Thyroid gland (tissue), 4 donors: ENCODE data around the gene ZNF385C. TPM values are rescaled to one million over a fixed set of nuclear protein-coding genes. Genes with fewer than 3 reads are reported as not detected.

Experiments
- DNase-seq, 2 donors: peaks; one replicate each; pipeline ENCODE4 v3.0.0-alpha.2; 2019
- H3K27ac ChIP-seq, 3 donors: fragments of 200-600 bp; sonication (generic); 1 replicate in 2 of 3; 2 replicates in 1 of 3; pipeline ENCODE4 v1.5.1; 2016 to 2019; ENCODE audit warnings: mild to moderate bottlenecking in 1 of 3, moderate library complexity in 1 of 3
- H3K27me3 ChIP-seq: fragments of 200-600 bp; sonication (generic); one replicate; pipeline ENCODE4 v1.5.1; 2019
- H3K36me3 ChIP-seq, 2 donors: fragments of 200-600 bp; sonication (generic); one replicate each; pipeline ENCODE4 v1.5.1; 2016 to 2019
- H3K4me1 ChIP-seq, 2 donors: fragments of 200-600 bp; sonication (generic); one replicate each; pipeline ENCODE4 v1.5.1; 2017 to 2019
- H3K4me3 ChIP-seq, 3 donors: fragments of 200-600 bp; sonication (generic); replicated peaks in 1 of 3; 1 replicate in 2 of 3; 2 replicates in 1 of 3; pipeline ENCODE4 v1.5.1; 2016; ENCODE audit warnings: mild to moderate bottlenecking in 1 of 3
- H3K9me3 ChIP-seq: fragments of 200-600 bp; sonication (generic); one replicate; pipeline ENCODE4 v1.5.1; 2017
- POLR2A ChIP-seq, 2 donors: fragments of 450-650 bp; IDR thresholded peaks; one replicate each; pipeline ENCODE4 v1.6.1; 2017; ENCODE audit warnings: antibody characterized with exemption in 2 of 2, mild to moderate bottlenecking in 2 of 2, moderate library complexity in 1 of 2
- WGBS, 2 donors: methylation state at CpG; one replicate each; pipeline ENCODE4 v1.1.5; 2017; 5-methylcytosine and 5-hydroxymethylcytosine counted together
- intact Hi-C: fragments of 100-400 bp; cut with DNase I; formaldehyde crosslinking; loops from one replicate; pipeline ENCODE4 v1.15.1; 2023
- total RNA-seq, 4 donors: library from RNA; depleted of rRNA; stranded (reverse); fragments of >200 nt; gene quantifications; one replicate each; pipeline ENCODE4 v1.2.3, GENCODE V29; 2016
- TF ChIP-seq, protein P1 (sequence below), 6 experiments: fragments of 200-600 bp in 3 of 6; fragments of 450-650 bp in 3 of 6; sonication (generic) in 3 of 6; IDR thresholded peaks; one replicate each; pipeline ENCODE4 v1.5.1; 2016 to 2019; ENCODE audit warnings: antibody characterized with exemption in 6 of 6, mild to moderate bottlenecking in 2 of 6, inconsistent platforms in 1 of 6, moderate library complexity in 1 of 6

The ZNF385C gene
- total RNA-seq, 4 donors from 2014 or later = 0.22 to 0.54 TPM; not detected in 2

DNA sequence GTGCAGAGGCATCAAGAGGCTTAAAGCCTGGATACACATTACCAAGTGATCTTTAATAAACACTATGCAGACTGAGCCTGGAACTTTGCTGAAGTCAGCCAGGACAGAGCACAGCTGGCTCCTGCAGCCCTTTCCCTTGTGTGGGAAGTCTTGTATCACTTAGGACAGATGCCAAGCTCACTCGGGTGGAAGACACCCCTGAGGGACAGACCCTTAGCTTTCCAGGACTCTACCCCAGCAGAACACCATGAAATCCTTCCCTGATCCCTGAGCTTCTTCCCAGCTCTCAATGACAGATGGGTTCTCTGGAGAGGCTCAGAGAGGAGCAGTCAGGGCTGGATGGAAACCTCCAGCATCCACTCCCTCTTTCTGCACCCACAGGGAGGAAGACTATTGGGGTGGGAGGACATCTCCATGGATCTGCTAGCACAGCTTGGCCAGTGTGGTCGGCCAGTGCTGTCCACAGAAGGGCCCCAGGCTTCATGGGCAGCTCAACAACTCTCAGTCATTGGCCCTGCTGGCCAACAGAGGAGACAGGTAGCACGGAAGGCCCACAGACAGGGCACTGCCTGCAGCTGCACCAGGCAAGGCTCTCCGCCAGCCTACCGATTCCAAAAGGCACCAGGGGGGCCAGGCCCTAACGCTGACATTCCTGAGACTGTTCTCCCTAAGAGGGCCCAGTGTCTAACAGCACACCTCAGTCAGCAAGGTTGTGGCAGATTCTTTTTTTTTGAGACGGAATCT lies 40.6 kb upstream of the ZNF385C start:
- no peaks in the 10 kb centered on the region for H3K27me3 ChIP-seq
- peak overlapping the region in 2 of 3 donors; percentile 45 to 63 for H3K27ac ChIP-seq
- intact Hi-C loops = no loop called here
- TF ChIP-seq, protein P1, sequence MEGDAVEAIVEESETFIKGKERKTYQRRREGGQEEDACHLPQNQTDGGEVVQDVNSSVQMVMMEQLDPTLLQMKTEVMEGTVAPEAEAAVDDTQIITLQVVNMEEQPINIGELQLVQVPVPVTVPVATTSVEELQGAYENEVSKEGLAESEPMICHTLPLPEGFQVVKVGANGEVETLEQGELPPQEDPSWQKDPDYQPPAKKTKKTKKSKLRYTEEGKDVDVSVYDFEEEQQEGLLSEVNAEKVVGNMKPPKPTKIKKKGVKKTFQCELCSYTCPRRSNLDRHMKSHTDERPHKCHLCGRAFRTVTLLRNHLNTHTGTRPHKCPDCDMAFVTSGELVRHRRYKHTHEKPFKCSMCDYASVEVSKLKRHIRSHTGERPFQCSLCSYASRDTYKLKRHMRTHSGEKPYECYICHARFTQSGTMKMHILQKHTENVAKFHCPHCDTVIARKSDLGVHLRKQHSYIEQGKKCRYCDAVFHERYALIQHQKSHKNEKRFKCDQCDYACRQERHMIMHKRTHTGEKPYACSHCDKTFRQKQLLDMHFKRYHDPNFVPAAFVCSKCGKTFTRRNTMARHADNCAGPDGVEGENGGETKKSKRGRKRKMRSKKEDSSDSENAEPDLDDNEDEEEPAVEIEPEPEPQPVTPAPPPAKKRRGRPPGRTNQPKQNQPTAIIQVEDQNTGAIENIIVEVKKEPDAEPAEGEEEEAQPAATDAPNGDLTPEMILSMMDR (IDR thresholded peaks at IDR 0.05) = no peak
- no peak for TF ChIP-seq POLR2A (IDR thresholded peaks at IDR 0.05)
- peaks cover 0 to 5% of the 10 kb centered on the region in 2 donors for H3K36me3 ChIP-seq
- no peaks in the 10 kb centered on the region for H3K9me3 ChIP-seq
- 50 to 59% methylated on average over 2 to 7 of the region's 7 CpGs for WGBS, 2 donors
- peaks cover 39 to 85% of the 10 kb centered on the region in 2 donors for H3K4me1 ChIP-seq
- no peak overlapping the region for H3K4me3 ChIP-seq
- DNase-seq = no peak

DNA sequence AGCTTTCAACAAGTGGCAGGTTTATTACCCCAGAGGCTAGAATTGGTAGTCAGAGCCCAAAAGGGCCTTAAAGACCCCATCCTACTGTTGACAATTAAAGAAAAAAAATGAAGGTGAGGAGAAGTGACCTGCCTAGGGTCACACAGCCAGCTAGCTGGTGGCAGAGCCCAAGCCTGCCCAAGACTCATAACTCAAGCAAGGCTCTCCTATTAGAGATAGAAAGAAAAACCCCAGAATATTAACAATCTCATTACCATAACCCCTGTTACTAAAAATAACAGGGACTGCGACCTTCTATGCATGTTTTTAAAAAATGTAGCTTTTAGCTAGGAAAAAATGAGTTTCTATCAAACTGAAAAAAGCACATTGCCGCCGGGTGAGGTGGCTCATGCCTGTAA lies 38.4 kb upstream of the ZNF385C start:
- WGBS, 2 donors = 83 to 89% methylated on average over 3 of the region's 3 CpGs
- Histone ChIP-seq H3K27ac (peak overlapping the region; percentile 85 to 89 (median 86)), H3K4me1 (peaks cover 56 to 89% of the 10 kb centered on the region in 2 donors), H3K4me3 (no peak overlapping the region), H3K9me3 (no peaks in the 10 kb centered on the region), H3K27me3 (no peaks in the 10 kb centered on the region), H3K36me3 (peaks cover 0 to 5% of the 10 kb centered on the region in 2 donors)
- DNase-seq = no peak
- TF ChIP-seq, protein P1 (IDR thresholded peaks at IDR 0.05) = no peak
- no peak for TF ChIP-seq POLR2A (IDR thresholded peaks at IDR 0.05)
- intact Hi-C loops = no loop called here

DNA sequence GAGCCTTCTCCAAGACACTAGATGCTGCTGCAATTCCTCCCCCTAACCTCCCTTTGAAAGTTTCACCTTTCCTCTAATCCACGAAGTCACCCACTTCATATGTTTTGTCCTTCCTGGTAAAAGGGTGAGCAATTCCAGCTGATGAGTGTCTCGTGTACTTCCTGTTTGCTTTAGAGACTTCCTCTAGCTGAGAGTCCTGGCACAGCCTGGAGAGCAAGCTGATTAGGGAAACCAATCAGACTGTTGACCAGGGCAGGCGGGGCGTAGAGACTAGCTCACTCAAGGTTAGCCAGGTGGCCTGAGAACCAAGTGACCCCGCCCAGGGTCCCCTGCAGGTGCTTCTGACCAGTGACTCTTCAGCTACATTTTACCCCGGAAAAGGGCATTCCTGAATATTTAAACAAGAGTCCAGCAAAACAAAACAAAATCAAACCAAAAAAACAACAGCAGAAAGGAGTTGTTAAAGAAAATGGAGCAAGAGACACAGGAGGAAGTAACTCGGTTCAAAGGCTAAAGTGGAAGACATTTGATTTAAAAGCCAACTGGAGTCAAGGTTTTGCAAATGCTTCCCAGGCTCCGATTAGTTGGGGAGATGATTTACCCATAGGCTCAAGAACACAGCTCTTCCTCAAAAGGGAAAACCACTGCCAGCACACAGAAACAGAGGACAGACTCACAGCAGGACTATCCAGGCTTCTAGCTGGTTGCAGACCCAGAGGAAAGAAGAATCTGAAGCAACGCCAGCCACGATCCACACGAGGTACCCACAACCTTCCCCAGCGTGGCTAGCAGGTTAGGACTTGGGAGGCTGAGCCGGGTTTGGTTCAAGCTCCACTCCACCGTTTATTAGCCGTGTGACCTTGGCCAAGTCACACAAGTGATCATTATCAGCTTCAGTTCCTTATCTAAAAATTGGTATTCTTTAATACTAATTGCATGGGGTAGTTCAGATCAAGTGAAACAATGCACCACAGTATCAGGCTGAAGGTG lies 37.7 kb upstream of the ZNF385C start:
- WGBS, 2 donors = 43 to 47% methylated on average over 14 to 15 of the region's 15 CpGs
- Histone ChIP-seq H3K4me3 (no peak overlapping the region), H3K27ac (peak overlapping the region; percentile 85 to 89 (median 86)), H3K4me1 (peaks cover 56 to 88% of the 10 kb centered on the region in 2 donors), H3K27me3 (no peaks in the 10 kb centered on the region), H3K9me3 (no peaks in the 10 kb centered on the region), H3K36me3 (no peaks in the 10 kb centered on the region)
- intact Hi-C loops = no loop called here
- peak in 1 of 2 donors; percentile 41 for TF ChIP-seq POLR2A (IDR thresholded peaks at IDR 0.05)
- TF ChIP-seq, protein P1 (IDR thresholded peaks at IDR 0.05) = peak in 1 of 6 experiments; percentile 18
- peak; percentile 94 to 95 for DNase-seq

DNA sequence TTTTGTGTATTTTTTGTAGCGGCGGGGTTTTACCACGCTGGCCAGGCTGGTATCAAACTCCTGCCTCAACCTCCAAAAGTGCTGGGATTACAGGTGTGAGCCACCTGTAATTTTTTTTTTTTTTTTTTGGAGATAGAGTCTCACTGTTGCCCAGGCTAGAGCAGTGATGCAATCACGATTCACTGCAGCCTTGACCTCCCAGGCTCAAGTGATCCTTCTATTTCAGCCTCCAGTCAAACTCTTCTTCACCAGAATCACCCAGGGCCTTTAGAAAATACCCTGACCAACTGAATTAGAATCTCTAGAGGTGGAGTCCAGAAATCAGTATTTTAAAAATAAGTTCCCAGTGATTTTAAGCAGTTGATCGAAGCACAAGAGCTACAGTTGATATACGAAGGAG lies 36.9 kb upstream of the ZNF385C start:
- H3K27me3 ChIP-seq = no peaks in the 10 kb centered on the region
- WGBS, 2 donors = 84 to 87% methylated on average over 6 of the region's 6 CpGs
- DNase-seq = no peak
- peak overlapping the region; percentile 85 to 89 (median 86) for H3K27ac ChIP-seq
- TF ChIP-seq POLR2A (IDR thresholded peaks at IDR 0.05) = no peak
- intact Hi-C loops = no loop called here
- peaks cover 56 to 92% of the 10 kb centered on the region in 2 donors for H3K4me1 ChIP-seq
- peaks cover 3 to 4% of the 10 kb centered on the region in 2 donors for H3K36me3 ChIP-seq
- H3K9me3 ChIP-seq = no peaks in the 10 kb centered on the region
- H3K4me3 ChIP-seq = no peak overlapping the region

DNA sequence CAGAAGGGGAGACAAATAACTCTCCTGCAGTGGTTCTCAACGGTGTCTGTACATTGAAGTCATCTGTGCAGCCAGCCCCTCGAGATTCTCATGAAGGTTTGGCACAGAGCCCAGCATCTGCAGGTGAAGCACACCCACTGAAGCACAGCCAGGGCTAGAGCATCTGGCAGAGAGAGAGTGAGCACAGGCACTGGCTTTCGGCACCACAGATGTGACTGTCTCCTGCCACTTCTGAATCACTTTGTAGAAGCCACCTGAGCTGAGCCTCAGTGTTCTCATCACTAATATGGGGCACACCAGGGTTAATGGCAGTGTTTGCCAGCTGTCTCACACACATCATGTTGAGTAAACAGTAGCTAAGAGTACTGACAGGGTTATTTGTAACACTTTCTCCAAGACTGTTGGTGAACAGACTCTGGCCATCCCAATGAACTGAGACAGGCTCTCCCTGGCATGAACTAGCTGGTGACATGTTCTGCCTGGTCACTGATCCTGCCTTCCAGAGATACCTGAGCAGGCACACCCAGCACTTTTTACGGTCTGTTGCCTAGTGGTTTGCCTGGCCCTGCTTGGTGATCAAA lies 35.3 kb upstream of the ZNF385C start:
- no peaks in the 10 kb centered on the region for H3K9me3 ChIP-seq
- H3K4me1 ChIP-seq = peaks cover 53 to 92% of the 10 kb centered on the region in 2 donors
- no peak overlapping the region for H3K4me3 ChIP-seq
- no peaks in the 10 kb centered on the region for H3K27me3 ChIP-seq
- 13 to 28% methylated on average over 4 of the region's 4 CpGs for WGBS, 2 donors
- peaks cover 18% of the 10 kb centered on the region in 2 donors for H3K36me3 ChIP-seq
- intact Hi-C loops = no loop called here
- peak overlapping the region; percentile 22 to 89 (median 86) for H3K27ac ChIP-seq
- peak; percentile 74 to 80 for DNase-seq
- TF ChIP-seq, protein P1 (IDR thresholded peaks at IDR 0.05) = no peak
- TF ChIP-seq POLR2A (IDR thresholded peaks at IDR 0.05) = no peak
